Activated T-cell treated with anti-CD3 and anti-CD28 coated beads, Interleukin-2, amount 50 U/mL, for 72 hours (primary cell): ENCODE measurements around the gene ATP6V1E1. TPM values are rescaled to one million over a fixed set of nuclear protein-coding genes. Genes with fewer than 3 reads are reported as not detected.

Experiments
- ATAC-seq, 2 donors: fragments of 150-1000 bp; cut with Tn5 transposase; replicated peaks in 1 of 2; 2 replicates each; pipeline ENCODE4 v1.10.0; 2021; ENCODE audit warnings: moderate library complexity in 2 of 2, mild to moderate bottlenecking in 1 of 2
- DNase-seq, 2 donors: peaks; one replicate each; pipeline ENCODE4 v3.0.0; 2021 to 2022; ENCODE audit warnings: mixed read lengths in 1 of 2
- H3K27ac Mint-ChIP-seq: one replicate; pipeline ENCODE4 v1.8.0; 2022; ENCODE audit warnings: mild to moderate bottlenecking, moderate library complexity, mixed read lengths
- H3K27me3 Mint-ChIP-seq: one replicate; pipeline ENCODE4 v1.8.0; 2022; ENCODE audit warnings: low read depth, mixed read lengths
- H3K36me3 Mint-ChIP-seq, 2 donors: one replicate each; pipeline ENCODE4 v1.8.0; 2022; ENCODE audit warnings: mixed read lengths in 2 of 2, mild to moderate bottlenecking in 1 of 2; ENCODE audit not compliant: insufficient read depth in 2 of 2
- H3K4me1 Mint-ChIP-seq: one replicate; pipeline ENCODE4 v1.8.0; 2022; ENCODE audit warnings: low read depth, mixed read lengths
- H3K4me3 Mint-ChIP-seq, 2 donors: one replicate each; pipeline ENCODE4 v1.8.0; 2022; ENCODE audit warnings: mild to moderate bottlenecking in 2 of 2, mixed read lengths in 2 of 2, moderate library complexity in 2 of 2
- H3K9me3 Mint-ChIP-seq, 2 donors: one replicate each; pipeline ENCODE4 v1.8.0; 2022; ENCODE audit warnings: mixed read lengths in 2 of 2
- total RNA-seq, 2 donors: library from RNA; stranded (reverse); gene quantifications; one replicate each; pipeline ENCODE4 v1.2.3, GENCODE V29; 2022

ATP6V1E1 gene
- total RNA-seq, 2 donors from 2014 or later: 83.4 to 89.5 TPM

GRCh38 chr22:17587629-17588028 lies 40.9 kb downstream of the ATP6V1E1 start:
- no peak overlapping the region for H3K4me3 Mint-ChIP-seq
- ATAC-seq: peak in 1 of 2 donors; percentile 17

GRCh38 chr22:17586831-17587440 lies 41.6 kb downstream of the ATP6V1E1 start:
- no peaks in the 10 kb centered on the region for H3K27me3 Mint-ChIP-seq
- peaks cover 6 to 7% of the 10 kb centered on the region in 2 donors for H3K36me3 Mint-ChIP-seq
- H3K9me3 Mint-ChIP-seq: no peaks in the 10 kb centered on the region
- H3K4me1 Mint-ChIP-seq: no peaks in the 10 kb centered on the region
- ATAC-seq (no peak), DNase-seq (no peak)
- H3K27ac Mint-ChIP-seq: no peak overlapping the region
- H3K4me3 Mint-ChIP-seq: no peak overlapping the region

More at GRCh38 chr22:17587629-17588028, 40.9 kb downstream of the ATP6V1E1 start:
- no peak for DNase-seq
- Mint-ChIP-seq H3K36me3 (peaks cover 6 to 10% of the 10 kb centered on the region in 2 donors), H3K4me1 (no peaks in the 10 kb centered on the region), H3K27ac (no peak overlapping the region), H3K27me3 (no peaks in the 10 kb centered on the region), H3K9me3 (no peaks in the 10 kb centered on the region)

GRCh38 chr22:17583151-17583550 lies 45.4 kb downstream of the ATP6V1E1 start:
- H3K4me1 Mint-ChIP-seq: no peaks in the 10 kb centered on the region
- H3K4me3 Mint-ChIP-seq: no peak overlapping the region
- H3K9me3 Mint-ChIP-seq: no peaks in the 10 kb centered on the region
- H3K27ac Mint-ChIP-seq: no peak overlapping the region
- H3K27me3 Mint-ChIP-seq: no peaks in the 10 kb centered on the region
- no peak for DNase-seq
- no peak for ATAC-seq
- no peaks in the 10 kb centered on the region for H3K36me3 Mint-ChIP-seq

GRCh38 chr22:17581631-17582030 lies 46.9 kb downstream of the ATP6V1E1 start:
- no peaks in the 10 kb centered on the region for H3K4me1 Mint-ChIP-seq
- no peak for ATAC-seq
- no peaks in the 10 kb centered on the region for H3K36me3 Mint-ChIP-seq

GRCh38 chr22:17581056-17581455 lies 47.5 kb downstream of the ATP6V1E1 start:
- H3K4me3 Mint-ChIP-seq: no peak overlapping the region
- H3K27ac Mint-ChIP-seq: no peak overlapping the region
- H3K27me3 Mint-ChIP-seq: no peaks in the 10 kb centered on the region
- DNase-seq: no peak
- H3K9me3 Mint-ChIP-seq: no peaks in the 10 kb centered on the region
- ATAC-seq: no peak
- H3K36me3 Mint-ChIP-seq: no peaks in the 10 kb centered on the region
- H3K4me1 Mint-ChIP-seq: no peaks in the 10 kb centered on the region

More at GRCh38 chr22:17581631-17582030, 46.9 kb downstream of the ATP6V1E1 start:
- no peak overlapping the region for H3K27ac Mint-ChIP-seq
- DNase-seq: no peak
- no peaks in the 10 kb centered on the region for H3K9me3 Mint-ChIP-seq
- H3K4me3 Mint-ChIP-seq: no peak overlapping the region
- H3K27me3 Mint-ChIP-seq: no peaks in the 10 kb centered on the region

- no peak overlapping the region for H3K4me3 Mint-ChIP-seq
- ATAC-seq: no peak
Measured at GRCh38 chr22:17580441-17581031, 48.0 kb downstream of the ATP6V1E1 start.

GRCh38 chr22:17579535-17579981 lies 49.0 kb downstream of the ATP6V1E1 start:
- H3K4me3 Mint-ChIP-seq: no peak overlapping the region
- no peak overlapping the region for H3K27ac Mint-ChIP-seq
- no peaks in the 10 kb centered on the region for H3K27me3 Mint-ChIP-seq
- H3K4me1 Mint-ChIP-seq: no peaks in the 10 kb centered on the region
- ATAC-seq (no peak), DNase-seq (no peak)
- no peaks in the 10 kb centered on the region for H3K36me3 Mint-ChIP-seq
- H3K9me3 Mint-ChIP-seq: no peaks in the 10 kb centered on the region

More at GRCh38 chr22:17580441-17581031, 48.0 kb downstream of the ATP6V1E1 start:
- H3K9me3 Mint-ChIP-seq: no peaks in the 10 kb centered on the region
- no peak overlapping the region for H3K27ac Mint-ChIP-seq
- H3K4me1 Mint-ChIP-seq: no peaks in the 10 kb centered on the region
- no peak for DNase-seq
- H3K36me3 Mint-ChIP-seq: no peaks in the 10 kb centered on the region
- H3K27me3 Mint-ChIP-seq: no peaks in the 10 kb centered on the region

- no peak for ATAC-seq
Measured at GRCh38 chr22:17578136-17578754, 50.3 kb downstream of the ATP6V1E1 start.

GRCh38 chr22:17576470-17576869 lies 52.1 kb downstream of the ATP6V1E1 start:
- Mint-ChIP-seq H3K36me3 (no peaks in the 10 kb centered on the region), H3K4me3 (no peak overlapping the region), H3K9me3 (no peaks in the 10 kb centered on the region), H3K27ac (no peak overlapping the region), H3K4me1 (no peaks in the 10 kb centered on the region), H3K27me3 (no peaks in the 10 kb centered on the region)
- DNase-seq (peak in 1 of 2 donors; percentile 13), ATAC-seq (peak; percentile 32 to 61)

More at GRCh38 chr22:17578136-17578754, 50.3 kb downstream of the ATP6V1E1 start:
- Mint-ChIP-seq H3K9me3 (no peaks in the 10 kb centered on the region), H3K27ac (no peak overlapping the region), H3K36me3 (no peaks in the 10 kb centered on the region), H3K4me3 (no peak overlapping the region), H3K27me3 (no peaks in the 10 kb centered on the region), H3K4me1 (no peaks in the 10 kb centered on the region)
- DNase-seq: no peak

GRCh38 chr22:17575681-17576080 lies 52.9 kb downstream of the ATP6V1E1 start:
- H3K27ac Mint-ChIP-seq: no peak overlapping the region
- H3K4me3 Mint-ChIP-seq: no peak overlapping the region
- DNase-seq (no peak), ATAC-seq (no peak)
- H3K36me3 Mint-ChIP-seq: no peaks in the 10 kb centered on the region
- H3K4me1 Mint-ChIP-seq: no peaks in the 10 kb centered on the region
- no peaks in the 10 kb centered on the region for H3K27me3 Mint-ChIP-seq
- H3K9me3 Mint-ChIP-seq: no peaks in the 10 kb centered on the region

- no peak overlapping the region for H3K4me3 Mint-ChIP-seq
- H3K36me3 Mint-ChIP-seq: no peaks in the 10 kb centered on the region
- no peaks in the 10 kb centered on the region for H3K4me1 Mint-ChIP-seq
- ATAC-seq (no peak), DNase-seq (no peak)
- H3K9me3 Mint-ChIP-seq: no peaks in the 10 kb centered on the region
- H3K27me3 Mint-ChIP-seq: no peaks in the 10 kb centered on the region
- H3K27ac Mint-ChIP-seq: no peak overlapping the region
Measured at GRCh38 chr22:17575151-17575550, 53.4 kb downstream of the ATP6V1E1 start.

- no peaks in the 10 kb centered on the region for H3K9me3 Mint-ChIP-seq
- H3K27me3 Mint-ChIP-seq: peaks cover 6% of the 10 kb centered on the region
- no peaks in the 10 kb centered on the region for H3K4me1 Mint-ChIP-seq
- H3K4me3 Mint-ChIP-seq: no peak overlapping the region
- no peak for ATAC-seq
- no peaks in the 10 kb centered on the region for H3K36me3 Mint-ChIP-seq
- DNase-seq: no peak
- no peak overlapping the region for H3K27ac Mint-ChIP-seq
Measured at GRCh38 chr22:17570851-17571631, 57.5 kb downstream of the ATP6V1E1 start.

GRCh38 chr22:17569971-17570511 lies 58.5 kb downstream of the ATP6V1E1 start:
- Mint-ChIP-seq H3K27ac (no peak overlapping the region), H3K36me3 (no peaks in the 10 kb centered on the region)
- ATAC-seq: peak in 1 of 2 donors; percentile 74

More at GRCh38 chr22:17569971-17570511, 58.5 kb downstream of the ATP6V1E1 start:
- Mint-ChIP-seq H3K4me3 (no peak overlapping the region), H3K4me1 (no peaks in the 10 kb centered on the region), H3K27me3 (peaks cover 8% of the 10 kb centered on the region), H3K9me3 (no peaks in the 10 kb centered on the region)
- no peak for DNase-seq
